Esophagus squamous epithelium (tissue), 4 donors: Measurements from ENCODE around the gene ATOSB.

Experiments
- CTCF ChIP-seq, 6 experiments: fragments of 450-650 bp in 4 of 6; fragments of 200-600 bp in 2 of 6; sonication (generic) in 2 of 6; IDR thresholded peaks; one replicate each; pipeline ENCODE4 v1.5.1; 2016 to 2019; ENCODE audit warnings: antibody characterized with exemption in 6 of 6, mild to moderate bottlenecking in 4 of 6, moderate library complexity in 4 of 6
- POLR2A ChIP-seq, 4 donors: fragments of 450-650 bp; IDR thresholded peaks; one replicate each; pipeline ENCODE4 v1.6.1; 2017; ENCODE audit warnings: antibody characterized with exemption in 4 of 4, mild to moderate bottlenecking in 4 of 4, moderate library complexity in 3 of 4

- no peak for TF ChIP-seq CTCF (IDR thresholded peaks at IDR 0.05)
- no peak for TF ChIP-seq POLR2A (IDR thresholded peaks at IDR 0.05)
Observed at GRCh38 chr9:35164711-35165110, 49.0 kb upstream of the ATOSB start.
